H9 (cell line): ENCODE measurements around the gene PRKCG. TPM values are rescaled to one million over a fixed set of nuclear protein-coding genes. Genes with fewer than 3 reads are reported as not detected.

Experiments
- DNase-seq: peaks from one replicate; pipeline ENCODE4 v3.0.0-alpha.2; 2017
- H2AFZ ChIP-seq: one replicate; pipeline ENCODE4 v1.6.1; 2013; ENCODE audit warnings: mild to moderate bottlenecking, low read length, control low read depth, moderate library complexity
- H2AK5ac ChIP-seq: 2 replicates; pipeline ENCODE4 v1.6.1; 2013; ENCODE audit warnings: low read length, control low read depth, mixed read lengths; ENCODE audit not compliant: insufficient read length
- H2BK120ac ChIP-seq: one replicate; pipeline ENCODE4 v1.6.1; 2013; ENCODE audit warnings: low read depth, mild to moderate bottlenecking, low read length, control low read depth, inconsistent platforms; ENCODE audit not compliant: poor library complexity, severe bottlenecking
- H2BK12ac ChIP-seq: 2 replicates; pipeline ENCODE4 v1.6.1; 2013; ENCODE audit warnings: low read length, control low read depth, mixed read lengths, low read depth; ENCODE audit not compliant: insufficient read length
- H2BK15ac ChIP-seq: 2 replicates; pipeline ENCODE4 v1.6.1; 2013; ENCODE audit warnings: low read depth, low read length, control low read depth
- H2BK20ac ChIP-seq: one replicate; pipeline ENCODE4 v1.6.1; 2013; ENCODE audit warnings: low read depth, mild to moderate bottlenecking, low read length, control low read depth, inconsistent platforms; ENCODE audit not compliant: poor library complexity, severe bottlenecking
- H2BK5ac ChIP-seq: 2 replicates; pipeline ENCODE4 v1.6.1; 2013; ENCODE audit warnings: low read length, control low read depth, mixed read lengths; ENCODE audit not compliant: insufficient read length
- H3K14ac ChIP-seq: 2 replicates; pipeline ENCODE4 v1.6.1; 2013; ENCODE audit warnings: low read length, control low read depth; ENCODE audit not compliant: insufficient read depth
- H3K18ac ChIP-seq: 2 replicates; pipeline ENCODE4 v1.6.1; 2013; ENCODE audit warnings: low read depth, mild to moderate bottlenecking, mixed read lengths, low read length, control low read depth; ENCODE audit not compliant: insufficient read length
- H3K23ac ChIP-seq: 2 replicates; pipeline ENCODE4 v1.6.1; 2013; ENCODE audit warnings: low read length, control low read depth, mixed read lengths, low read depth; ENCODE audit not compliant: insufficient read length
- H3K23me2 ChIP-seq: 2 replicates; pipeline ENCODE4 v1.6.1; 2013; ENCODE audit warnings: low read depth, mild to moderate bottlenecking, mixed read lengths, low read length, control low read depth; ENCODE audit not compliant: insufficient read length, poor library complexity, severe bottlenecking
- H3K27ac ChIP-seq: 2 replicates; pipeline ENCODE4 v1.5.1; 2013; ENCODE audit warnings: low read length, control low read depth, mixed read lengths, low read depth; ENCODE audit not compliant: insufficient read length
- H3K27me3 ChIP-seq: 2 replicates; pipeline ENCODE4 v1.6.1; 2013; ENCODE audit warnings: low read length, control low read depth, inconsistent platforms; ENCODE audit not compliant: insufficient read depth
- H3K4ac ChIP-seq: 2 replicates; pipeline ENCODE4 v1.6.1; 2013; ENCODE audit warnings: low read depth, mild to moderate bottlenecking, control low read depth, inconsistent platforms, low read length, moderate library complexity
- H3K4me1 ChIP-seq: 2 replicates; pipeline ENCODE4 v1.6.1; 2013; ENCODE audit warnings: low read length, control low read depth, inconsistent platforms; ENCODE audit not compliant: insufficient read depth
- H3K4me2 ChIP-seq: 2 replicates; pipeline ENCODE4 v1.6.1; 2013; ENCODE audit warnings: low read length, control low read depth, mixed read lengths; ENCODE audit not compliant: insufficient read length, insufficient read depth
- H3K56ac ChIP-seq: 2 replicates; pipeline ENCODE4 v1.6.1; 2013; ENCODE audit warnings: low read depth, mild to moderate bottlenecking, mixed read lengths, low read length, control low read depth; ENCODE audit not compliant: insufficient read length
- H3K79me1 ChIP-seq: 2 replicates; pipeline ENCODE4 v1.6.1; 2013; ENCODE audit warnings: low read depth, mild to moderate bottlenecking, moderate library complexity, low read length, control low read depth, inconsistent platforms; ENCODE audit not compliant: insufficient read depth, poor library complexity, severe bottlenecking
- H3K79me2 ChIP-seq: 2 replicates; pipeline ENCODE4 v1.6.1; 2013; ENCODE audit warnings: low read length, control low read depth, inconsistent platforms; ENCODE audit not compliant: insufficient read depth
- H3K9ac ChIP-seq: 2 replicates; pipeline ENCODE4 v1.6.1; 2013; ENCODE audit warnings: low read length, control low read depth, mixed read lengths; ENCODE audit not compliant: insufficient read length; ENCODE audit errors: extremely low read depth
- H3K9me3 ChIP-seq: one replicate; pipeline ENCODE4 v1.6.1; 2013; ENCODE audit warnings: low read depth, low read length, inconsistent platforms; ENCODE audit not compliant: control insufficient read depth
- H3T11ph ChIP-seq: one replicate; pipeline ENCODE4 v1.6.1; 2013; ENCODE audit warnings: mild to moderate bottlenecking, low read length, control low read depth, inconsistent platforms
- H4K20me1 ChIP-seq: one replicate; pipeline ENCODE4 v1.6.1; 2013; ENCODE audit not compliant: control insufficient read depth, insufficient read length, insufficient read depth
- H4K5ac ChIP-seq: 2 replicates; pipeline ENCODE4 v1.6.1; 2013; ENCODE audit warnings: low read depth, mild to moderate bottlenecking, mixed read lengths, low read length, control low read depth; ENCODE audit not compliant: insufficient read length
- H4K8ac ChIP-seq: replicated peaks from 2 replicates; pipeline ENCODE4 v1.6.1; 2013; ENCODE audit warnings: low read length, control low read depth, mixed read lengths, low read depth; ENCODE audit not compliant: insufficient read length
- H4K91ac ChIP-seq: 2 replicates; pipeline ENCODE4 v1.6.1; 2013; ENCODE audit warnings: low read depth, mild to moderate bottlenecking, moderate library complexity, mixed read lengths, low read length, control low read depth; ENCODE audit not compliant: insufficient read length
- H3K27ac Mint-ChIP-seq, 3 experiments: 2 replicates in 2 of 3; 3 replicates in 1 of 3; pipeline ENCODE4 v1.8.0; 2020 to 2021; ENCODE audit warnings: mixed read lengths in 3 of 3, mild to moderate bottlenecking in 1 of 3, moderate library complexity in 1 of 3
- H3K27me3 Mint-ChIP-seq: 2 replicates; pipeline ENCODE4 v1.8.0; 2021; ENCODE audit warnings: low read depth, mild to moderate bottlenecking, moderate library complexity, mixed read lengths
- H3K36me3 Mint-ChIP-seq, 3 experiments: 2 replicates in 2 of 3; 3 replicates in 1 of 3; pipeline ENCODE4 v1.8.0; 2020 to 2021; ENCODE audit warnings: low read depth in 3 of 3, mixed read lengths in 3 of 3; ENCODE audit not compliant: insufficient read depth in 1 of 3
- H3K4me1 Mint-ChIP-seq, 2 experiments: 2 replicates each; pipeline ENCODE4 v1.8.0; 2020; ENCODE audit warnings: mixed read lengths in 2 of 2
- H3K4me3 Mint-ChIP-seq, 2 experiments: 2 replicates in 1 of 2; 3 replicates in 1 of 2; pipeline ENCODE4 v1.8.0; 2020 to 2021; ENCODE audit warnings: mild to moderate bottlenecking in 2 of 2, mixed read lengths in 2 of 2, moderate library complexity in 1 of 2
- H3K9me3 Mint-ChIP-seq, 2 experiments: 2 replicates in 1 of 2; 3 replicates in 1 of 2; pipeline ENCODE4 v1.8.0; 2020; ENCODE audit warnings: mild to moderate bottlenecking in 2 of 2, mixed read lengths in 2 of 2, moderate library complexity in 1 of 2
- WGBS: extraction: QIAGEN DNeasy Blood & Tissue Kit; methylation state at CpG from one replicate; pipeline ENCODE4 v1.1.7; 2013; ENCODE audit warnings: missing lambda C conversion rate, low lambda C conversion rate, mixed read lengths; ENCODE audit not compliant: insufficient read length; ENCODE audit errors: extremely low coverage; 5-methylcytosine and 5-hydroxymethylcytosine counted together
- total RNA-seq: library from RNA; stranded (reverse); gene quantifications from 2 replicates; pipeline ENCODE4 v1.2.1, GENCODE V29; 2021
- TF ChIP-seq, protein P1 (sequence below): fragments of 200-600 bp; sonication (generic); conservative IDR thresholded peaks from 3 replicates; pipeline ENCODE4 v1.8.0; 2021; ENCODE audit warnings: antibody characterized with exemption, mild to moderate bottlenecking

PRKCG gene
- total RNA-seq, 1 experiment from 2014 or later, result 8.8 TPM

- Histone ChIP-seq H3K56ac (no peak overlapping the region), H3K79me2 (no peaks in the 10 kb centered on the region), H2BK20ac (no peak overlapping the region), H2AFZ (no peak overlapping the region), H3K27me3 (peaks cover 3% of the 10 kb centered on the region; the same call in 1 of the 2 replicates), H2BK15ac (no peak overlapping the region), H3K23me2 (peaks cover 28% of the 10 kb centered on the region), H4K91ac (no peak overlapping the region), H3K4me2 (peak overlapping the region; percentile 95), H3K18ac (no peak overlapping the region), H2BK5ac (no peak overlapping the region), H3T11ph (no peak overlapping the region), H2BK120ac (no peak overlapping the region), H3K9ac (no peak overlapping the region), H2AK5ac (no peak overlapping the region), H3K14ac (no peak overlapping the region; the same call in 1 of the 2 replicates), H3K23ac (no peak overlapping the region), H4K20me1 (no peaks in the 10 kb centered on the region), H4K5ac (no peak overlapping the region), H3K4ac (no peak overlapping the region), H3K9me3 (no peaks in the 10 kb centered on the region), H4K8ac (no peak overlapping the region), H2BK12ac (no peak overlapping the region), H3K27ac (no peak overlapping the region), H3K4me1 (peaks cover 4% of the 10 kb centered on the region; the same call in 1 of the 2 replicates), H3K79me1 (no peaks in the 10 kb centered on the region)
- TF ChIP-seq, protein P1, sequence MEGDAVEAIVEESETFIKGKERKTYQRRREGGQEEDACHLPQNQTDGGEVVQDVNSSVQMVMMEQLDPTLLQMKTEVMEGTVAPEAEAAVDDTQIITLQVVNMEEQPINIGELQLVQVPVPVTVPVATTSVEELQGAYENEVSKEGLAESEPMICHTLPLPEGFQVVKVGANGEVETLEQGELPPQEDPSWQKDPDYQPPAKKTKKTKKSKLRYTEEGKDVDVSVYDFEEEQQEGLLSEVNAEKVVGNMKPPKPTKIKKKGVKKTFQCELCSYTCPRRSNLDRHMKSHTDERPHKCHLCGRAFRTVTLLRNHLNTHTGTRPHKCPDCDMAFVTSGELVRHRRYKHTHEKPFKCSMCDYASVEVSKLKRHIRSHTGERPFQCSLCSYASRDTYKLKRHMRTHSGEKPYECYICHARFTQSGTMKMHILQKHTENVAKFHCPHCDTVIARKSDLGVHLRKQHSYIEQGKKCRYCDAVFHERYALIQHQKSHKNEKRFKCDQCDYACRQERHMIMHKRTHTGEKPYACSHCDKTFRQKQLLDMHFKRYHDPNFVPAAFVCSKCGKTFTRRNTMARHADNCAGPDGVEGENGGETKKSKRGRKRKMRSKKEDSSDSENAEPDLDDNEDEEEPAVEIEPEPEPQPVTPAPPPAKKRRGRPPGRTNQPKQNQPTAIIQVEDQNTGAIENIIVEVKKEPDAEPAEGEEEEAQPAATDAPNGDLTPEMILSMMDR, result no peak
- Mint-ChIP-seq H3K27ac (no peak overlapping the region), H3K4me1 (peaks cover 38 to 56% of the 10 kb centered on the region in 2 experiments), H3K27me3 (peaks cover 88% of the 10 kb centered on the region), H3K9me3 (no peaks in the 10 kb centered on the region), H3K36me3 (peaks cover 0 to 6% (median 0%) of the 10 kb centered on the region in 3 experiments; a peak in 3 of 7 replicates), H3K4me3 (peak overlapping the region; percentile 71 to 89)
- WGBS, result no CpG with 5 or more reads among the region's 17 CpGs
- DNase-seq, result no peak
Measured at GRCh38 chr19:53907690-53908089, 25.7 kb downstream of the PRKCG start.
